Measurements from ENCODE around the gene MEIKIN. TPM values are rescaled to one million over a fixed set of nuclear protein-coding genes. Genes with fewer than 3 reads are reported as not detected.

Gene MEIKIN
- total and polyA plus RNA-seq, 4 donors: 0.42 to 0.51 TPM; not detected in 2

Other genes starting within 250 kb of the MEIKIN start
- 10 to 100 TPM; 18.0 to 34.0 TPM for gene FNIP1, start 148.6 kb downstream of the MEIKIN start, total RNA-seq
- 1 to 10 TPM; 3.7 to 9.7 TPM for gene FNIP1, start 148.6 kb downstream of the MEIKIN start, polyA plus RNA-seq
- gene ACSL6, start 66.0 kb upstream of the MEIKIN start, total RNA-seq: 100 to 1,000 TPM in 1 of 2 donors, 1 to 10 TPM in 1; 7.4 to 129 TPM
- 1 to 10 TPM in 1 of 2 donors, under 1 TPM in 1; 0.89 to 1.8 TPM for gene ACSL6, start 66.0 kb upstream of the MEIKIN start, polyA plus RNA-seq
- gene IL3, start 115.0 kb upstream of the MEIKIN start, total RNA-seq: not detected
- not detected for gene IL3, start 115.0 kb upstream of the MEIKIN start, polyA plus RNA-seq
- not detected for gene CSF2, start 128.1 kb upstream of the MEIKIN start, total RNA-seq
- not detected for gene CSF2, start 128.1 kb upstream of the MEIKIN start, polyA plus RNA-seq